H1 (cell line): ENCODE measurements around the gene TEX48. TPM values are rescaled to one million over a fixed set of nuclear protein-coding genes. Genes with fewer than 3 reads are reported as not detected.

Experiments
- CTCF ChIA-PET: fragments of 300-600 bp; sonication (Branson Sonifier 250); formaldehyde crosslinking; loops from one replicate; lab custom pipeline; 2021; ENCODE audit not compliant: partially characterized antibody; lab: Charles Lee
- POLR2A ChIA-PET: fragments of 300-600 bp; sonication (Branson Sonifier 250); formaldehyde crosslinking; loops from one replicate; lab custom pipeline; 2021; ENCODE audit warnings: inconsistent platforms; ENCODE audit not compliant: partially characterized antibody; lab: Charles Lee
- DNase-seq, 2 experiments: peaks; one replicate each; pipeline versions ENCODE4 v3.0.0 to v3.0.0-alpha.2; 2010 to 2022; ENCODE audit warnings: low spot score in 2 of 2, low read depth in 1 of 2, mixed read lengths in 1 of 2
- FAIRE-seq: peaks from 2 replicates; lab custom pipeline; 2011; peaks lifted over from hg19 to GRCh38; lab: Jason Lieb, UNC
- H2AFZ ChIP-seq: 2 replicates; pipeline ENCODE4 v1.8.1; 2012; ENCODE audit warnings: low read length, inconsistent platforms
- H2AK5ac ChIP-seq: 2 replicates; pipeline ENCODE4 v1.6.1; 2013; ENCODE audit warnings: low read depth, low read length
- H2BK120ac ChIP-seq: replicated peaks from 2 replicates; pipeline ENCODE3; 2013; ENCODE audit warnings: low read depth, low read length, inconsistent platforms
- H2BK12ac ChIP-seq: 2 replicates; pipeline ENCODE4 v1.6.1; 2013; ENCODE audit warnings: low read depth, low read length
- H2BK15ac ChIP-seq: 2 replicates; pipeline ENCODE4 v1.6.1; 2013; ENCODE audit warnings: low read length
- H2BK20ac ChIP-seq: 2 replicates; pipeline ENCODE4 v1.6.1; 2013; ENCODE audit warnings: low read length
- H2BK5ac ChIP-seq: 2 replicates; pipeline ENCODE4 v1.6.1; 2013; ENCODE audit warnings: low read depth, low read length
- H3K14ac ChIP-seq: 2 replicates; pipeline ENCODE4 v1.6.1; 2013; ENCODE audit warnings: inconsistent platforms; ENCODE audit not compliant: insufficient read length
- H3K18ac ChIP-seq: 2 replicates; pipeline ENCODE4 v1.6.1; 2013; ENCODE audit warnings: low read length; ENCODE audit errors: extremely low read depth
- H3K23ac ChIP-seq: 2 replicates; pipeline ENCODE4 v1.6.1; 2013; ENCODE audit warnings: inconsistent platforms; ENCODE audit not compliant: insufficient read length
- H3K23me2 ChIP-seq: 2 replicates; pipeline ENCODE4 v1.6.1; 2013; ENCODE audit warnings: low read depth, low read length
- H3K27ac ChIP-seq: 2 replicates; pipeline ENCODE4 v1.6.1; 2011; ENCODE audit warnings: low read depth, low read length, inconsistent platforms
- H3K27me3 ChIP-seq, 4 experiments: replicated peaks in 1 of 4; 1 replicate in 1 of 4; 2 replicates in 3 of 4; pipeline versions ENCODE4 v1.6.1 to v1.8.1; 2011 to 2013; ENCODE audit warnings: low read length in 3 of 4, mild to moderate bottlenecking in 3 of 4, inconsistent platforms in 2 of 4, mixed read lengths in 2 of 4, moderate library complexity in 1 of 4; ENCODE audit not compliant: control insufficient read depth in 3 of 4, insufficient read depth in 3 of 4; ENCODE audit errors: extremely low read depth in 1 of 4
- H3K36me3 ChIP-seq, 4 experiments: 2 replicates each; pipeline versions ENCODE4 v1.6.1 to v1.8.1; 2011 to 2013; ENCODE audit warnings: mild to moderate bottlenecking in 4 of 4, low read length in 3 of 4, moderate library complexity in 2 of 4, control low read depth in 1 of 4, inconsistent platforms in 1 of 4; ENCODE audit not compliant: insufficient read depth in 4 of 4, control insufficient read depth in 2 of 4
- H3K4ac ChIP-seq: replicated peaks from 2 replicates; pipeline ENCODE3; 2013; ENCODE audit warnings: low read length, low read depth, mixed read lengths, inconsistent platforms; ENCODE audit not compliant: insufficient read length
- H3K4me1 ChIP-seq, 4 experiments: replicated peaks in 1 of 4; 1 replicate in 1 of 4; 2 replicates in 3 of 4; pipeline versions ENCODE4 v1.6.1 to v1.8.1; 2011 to 2013; ENCODE audit warnings: low read length in 3 of 4, inconsistent platforms in 2 of 4, mixed read lengths in 1 of 4; ENCODE audit not compliant: insufficient read depth in 4 of 4, control insufficient read depth in 3 of 4
- H3K4me2 ChIP-seq, 2 experiments: 2 replicates each; pipeline versions ENCODE4 v1.6.1 to v1.8.1; 2011 to 2013; ENCODE audit warnings: low read depth in 2 of 2, low read length in 2 of 2, control low read depth in 1 of 2, inconsistent platforms in 1 of 2, mild to moderate bottlenecking in 1 of 2; ENCODE audit not compliant: insufficient read depth in 1 of 2
- H3K4me3 ChIP-seq, 4 experiments: fragments of 200-600, 300-600 bp in 1 of 4; sonication (generic), shearing (Covaris generic), sonication (Bioruptor Twin) in 1 of 4; 2 replicates each; pipeline versions ENCODE4 v1.5.1 to v1.8.1; 2011 to 2016; ENCODE audit warnings: low read length in 4 of 4, low read depth in 3 of 4, control low read depth in 2 of 4, inconsistent platforms in 2 of 4, mild to moderate bottlenecking in 2 of 4, mixed read lengths in 1 of 4, moderate library complexity in 1 of 4; ENCODE audit not compliant: insufficient read depth in 2 of 4; ENCODE audit errors: extremely low read depth in 1 of 4
- H3K56ac ChIP-seq: replicated peaks from 2 replicates; pipeline ENCODE3; 2013; ENCODE audit warnings: low read depth, mild to moderate bottlenecking, mixed read lengths, low read length, inconsistent platforms; ENCODE audit not compliant: insufficient read length
- H3K79me1 ChIP-seq: 2 replicates; pipeline ENCODE4 v1.6.1; 2013; ENCODE audit warnings: low read depth, low read length, control low read depth
- H3K79me2 ChIP-seq, 2 experiments: 2 replicates each; pipeline versions ENCODE4 v1.6.1 to v1.8.1; 2012 to 2013; ENCODE audit warnings: low read length in 2 of 2, mild to moderate bottlenecking in 2 of 2, inconsistent platforms in 1 of 2; ENCODE audit not compliant: insufficient read depth in 2 of 2, control insufficient read depth in 1 of 2
- H3K9ac ChIP-seq, 4 experiments: replicated peaks in 1 of 4; 1 replicate in 1 of 4; 2 replicates in 3 of 4; pipeline versions ENCODE4 v1.6.1 to v1.8.1; 2011 to 2013; ENCODE audit warnings: low read depth in 3 of 4, low read length in 3 of 4, control low read depth in 2 of 4, mild to moderate bottlenecking in 2 of 4, moderate library complexity in 2 of 4, inconsistent platforms in 1 of 4; ENCODE audit errors: extremely low read depth in 1 of 4
- H3K9me3 ChIP-seq, 2 experiments: 2 replicates each; pipeline versions ENCODE4 v1.6.1 to v1.8.1; 2012 to 2013; ENCODE audit warnings: mild to moderate bottlenecking in 2 of 2, moderate library complexity in 2 of 2, control low read depth in 1 of 2, inconsistent platforms in 1 of 2, low read depth in 1 of 2, low read length in 1 of 2, mixed read lengths in 1 of 2; ENCODE audit not compliant: insufficient read depth in 2 of 2
- H4K20me1 ChIP-seq, 2 experiments: replicated peaks in 1 of 2; 2 replicates each; pipeline versions ENCODE3 to v1.8.1; 2011 to 2013; ENCODE audit warnings: inconsistent platforms in 2 of 2, low read length in 2 of 2, mild to moderate bottlenecking in 1 of 2; ENCODE audit not compliant: insufficient read depth in 2 of 2, control insufficient read depth in 1 of 2
- H4K5ac ChIP-seq: 2 replicates; pipeline ENCODE4 v1.6.1; 2013; ENCODE audit warnings: low read length, low read depth, mixed read lengths, inconsistent platforms; ENCODE audit not compliant: insufficient read length
- H4K8ac ChIP-seq: 2 replicates; pipeline ENCODE4 v1.8.0; 2013; ENCODE audit warnings: mild to moderate bottlenecking, moderate library complexity, low read length, inconsistent platforms; ENCODE audit not compliant: insufficient read depth; ENCODE audit errors: extremely low read depth
- H4K91ac ChIP-seq: replicated peaks from 2 replicates; pipeline ENCODE3; 2013; ENCODE audit warnings: low read length, mixed read lengths, inconsistent platforms; ENCODE audit not compliant: insufficient read length
- ATF2 ChIP-seq: IDR thresholded peaks from 2 replicates; pipeline ENCODE4 v1.6.1; 2012; ENCODE audit warnings: low read length, inconsistent platforms
- CTBP2 ChIP-seq: IDR thresholded peaks from 2 replicates; pipeline ENCODE4 v1.7.0; 2011; ENCODE audit warnings: borderline replicate concordance, mild to moderate bottlenecking, moderate library complexity, mixed read lengths, low read length; ENCODE audit not compliant: insufficient read depth, insufficient read length
- CTCF ChIP-seq, 3 experiments: IDR thresholded peaks; 1 replicate in 2 of 3; 2 replicates in 1 of 3; pipeline versions ENCODE4 v1.5.1 to v1.6.1; 2011; ENCODE audit warnings: low read length in 3 of 3, mild to moderate bottlenecking in 3 of 3, inconsistent platforms in 2 of 3, low read depth in 1 of 3, moderate library complexity in 1 of 3; ENCODE audit not compliant: insufficient read depth in 1 of 3; ENCODE audit errors: control extremely low read depth in 1 of 3
- E2F6 ChIP-seq: IDR thresholded peaks from 2 replicates; pipeline ENCODE4 v1.6.1; 2012; ENCODE audit warnings: inconsistent platforms
- HDAC2 ChIP-seq, 2 experiments: fragments of 300-600 bp in 1 of 2; sonication (generic) in 1 of 2; IDR thresholded peaks; 2 replicates each; pipeline ENCODE4 v1.6.1; 2011 to 2012; ENCODE audit warnings: low read depth in 2 of 2, low read length in 2 of 2, mild to moderate bottlenecking in 2 of 2, moderate library complexity in 2 of 2, borderline replicate concordance in 1 of 2, inconsistent platforms in 1 of 2
- JUND ChIP-seq: IDR thresholded peaks from 2 replicates; pipeline ENCODE4 v1.6.1; 2011; ENCODE audit warnings: mild to moderate bottlenecking, improper control_type of control experiment, low read length
- RXRA ChIP-seq: IDR thresholded peaks from 2 replicates; pipeline ENCODE4 v1.6.1; 2011; ENCODE audit warnings: low read depth, mild to moderate bottlenecking, low read length, moderate library complexity; ENCODE audit not compliant: insufficient read depth
- WGBS, 2 experiments: shearing (Covaris generic) in 1 of 2; methylation state at CpG; one replicate each; pipeline versions ENCODE4 v1.1.6 to v1.1.7; 2013 to 2015; ENCODE audit warnings: low lambda C conversion rate in 2 of 2, mixed read lengths in 2 of 2, inconsistent platforms in 1 of 2, low coverage in 1 of 2, missing lambda C conversion rate in 1 of 2; ENCODE audit not compliant: insufficient replicate concordance in 2 of 2, insufficient coverage in 1 of 2, insufficient read length in 1 of 2; ENCODE audit errors: extremely low coverage in 1 of 2, missing lambda C conversion rate in 1 of 2; 5-methylcytosine and 5-hydroxymethylcytosine counted together
- polyA plus RNA-seq, 7 experiments: library from polyadenylated mRNA; depleted of rRNA in 3 of 7; stranded (reverse) in 5 of 7; unstranded in 2 of 7; fragments of >200 nt in 5 of 7; fragments of 200-250 nt in 2 of 7; gene quantifications; 1 replicate in 5 of 7; 2 replicates in 1 of 7; 4 replicates in 1 of 7; pipeline versions ENCODE4 v1.2.1 to v1.2.3, GENCODE V29; 2011 to 2013; ENCODE audit warnings: missing spikeins in 2 of 7, mixed read lengths in 2 of 7
- total RNA-seq: library from RNA; stranded (reverse); fragmentation: NEBNext Ultra II Directional; extraction: Animal tissue kit (Norgen Biotek cat#: 25700); gene quantifications from 2 replicates; pipeline ENCODE4 v1.2.1, GENCODE V29; 2021

Gene TEX48
- total and polyA plus RNA-seq, 2 of the 8 experiments (the other 6 are each of a cell fraction or from before 2014, with no cell fraction given), result not detected

GRCh38 chr9:114722081-114722621, 40.2 kb upstream of the TEX48 start:
- FAIRE-seq, result no peak
- H4K5ac ChIP-seq, result no peak overlapping the region
- no peak overlapping the region for H2BK12ac ChIP-seq
- H3K27ac ChIP-seq, result no peak overlapping the region
- no peak overlapping the region for H2BK20ac ChIP-seq
- no peaks in the 10 kb centered on the region; a peak in 1 of 7 replicates for H3K27me3 ChIP-seq
- no peaks in the 10 kb centered on the region for H3K79me1 ChIP-seq
- no peak overlapping the region for H2AFZ ChIP-seq
- H4K91ac ChIP-seq, result no peak overlapping the region
- CTCF ChIA-PET, result interaction anchor here (0.9 to 2.6 kb wide), 4 partner anchors 11 to 185 kb away, joined by 3 to 10 read pairs (median 6); partner anchors contain the start of gene TEX48
- no peaks in the 10 kb centered on the region for H3K23me2 ChIP-seq
- H2BK120ac ChIP-seq, result no peak overlapping the region
- H3K14ac ChIP-seq, result no peak overlapping the region
- H3K4ac ChIP-seq, result no peak overlapping the region
- no peak overlapping the region for H4K8ac ChIP-seq
- no peak overlapping the region for H3K4me2 ChIP-seq
- H2AK5ac ChIP-seq, result no peak overlapping the region
- no peak overlapping the region for H3K56ac ChIP-seq
- no peaks in the 10 kb centered on the region for H3K79me2 ChIP-seq
- no peak overlapping the region for H3K4me3 ChIP-seq
- no peak overlapping the region for H2BK15ac ChIP-seq
- H3K9me3 ChIP-seq, result no peaks in the 10 kb centered on the region
- no peak overlapping the region for H3K9ac ChIP-seq
- POLR2A ChIA-PET, result no interaction called here
- H3K23ac ChIP-seq, result no peak overlapping the region
- 78% methylated on average over 7 of the region's 7 CpGs; no CpG with 5 or more reads in 1 of the 2 experiments for WGBS, 2 experiments
- H4K20me1 ChIP-seq, result no peaks in the 10 kb centered on the region
- no peaks in the 10 kb centered on the region for H3K36me3 ChIP-seq
- H2BK5ac ChIP-seq, result no peak overlapping the region
- DNase-seq, result no peak
- no peaks in the 10 kb centered on the region for H3K4me1 ChIP-seq
- no peak overlapping the region for H3K18ac ChIP-seq
- no peak for TF ChIP-seq JUND
- no peak for TF ChIP-seq CTCF (IDR thresholded peaks at IDR 0.05; ENCODE audit: control extremely low read depth in 1 of 3, insufficient read depth in 1 of 3, low read depth in 1 of 3, low read length in 3 of 3)
- no peak for TF ChIP-seq E2F6
- TF ChIP-seq HDAC2 (IDR thresholded peaks at IDR 0.05; ENCODE audit: borderline replicate concordance in 1 of 2, low read depth in 2 of 2, low read length in 2 of 2), result no peak
- TF ChIP-seq ATF2, result no peak
- no peak for TF ChIP-seq CTBP2
- TF ChIP-seq RXRA, result no peak
